H9 (cell line): Measurements from ENCODE around the gene PGLYRP3. TPM values are rescaled to one million over a fixed set of nuclear protein-coding genes. Genes with fewer than 3 reads are reported as not detected.

ENCODE experiments used
- DNase-seq: peaks from one replicate; pipeline ENCODE4 v3.0.0-alpha.2; 2017
- H2AFZ ChIP-seq: one replicate; pipeline ENCODE4 v1.6.1; 2013; ENCODE audit warnings: mild to moderate bottlenecking, low read length, control low read depth, moderate library complexity
- H2AK5ac ChIP-seq: 2 replicates; pipeline ENCODE4 v1.6.1; 2013; ENCODE audit warnings: low read length, control low read depth, mixed read lengths; ENCODE audit not compliant: insufficient read length
- H2BK120ac ChIP-seq: one replicate; pipeline ENCODE4 v1.6.1; 2013; ENCODE audit warnings: low read depth, mild to moderate bottlenecking, low read length, control low read depth, inconsistent platforms; ENCODE audit not compliant: poor library complexity, severe bottlenecking
- H2BK12ac ChIP-seq: 2 replicates; pipeline ENCODE4 v1.6.1; 2013; ENCODE audit warnings: low read length, control low read depth, mixed read lengths, low read depth; ENCODE audit not compliant: insufficient read length
- H2BK15ac ChIP-seq: 2 replicates; pipeline ENCODE4 v1.6.1; 2013; ENCODE audit warnings: low read depth, low read length, control low read depth
- H2BK20ac ChIP-seq: one replicate; pipeline ENCODE4 v1.6.1; 2013; ENCODE audit warnings: low read depth, mild to moderate bottlenecking, low read length, control low read depth, inconsistent platforms; ENCODE audit not compliant: poor library complexity, severe bottlenecking
- H2BK5ac ChIP-seq: 2 replicates; pipeline ENCODE4 v1.6.1; 2013; ENCODE audit warnings: low read length, control low read depth, mixed read lengths; ENCODE audit not compliant: insufficient read length
- H3K14ac ChIP-seq: 2 replicates; pipeline ENCODE4 v1.6.1; 2013; ENCODE audit warnings: low read length, control low read depth; ENCODE audit not compliant: insufficient read depth
- H3K18ac ChIP-seq: 2 replicates; pipeline ENCODE4 v1.6.1; 2013; ENCODE audit warnings: low read depth, mild to moderate bottlenecking, mixed read lengths, low read length, control low read depth; ENCODE audit not compliant: insufficient read length
- H3K23ac ChIP-seq: 2 replicates; pipeline ENCODE4 v1.6.1; 2013; ENCODE audit warnings: low read length, control low read depth, mixed read lengths, low read depth; ENCODE audit not compliant: insufficient read length
- H3K23me2 ChIP-seq: 2 replicates; pipeline ENCODE4 v1.6.1; 2013; ENCODE audit warnings: low read depth, mild to moderate bottlenecking, mixed read lengths, low read length, control low read depth; ENCODE audit not compliant: insufficient read length, poor library complexity, severe bottlenecking
- H3K27ac ChIP-seq: 2 replicates; pipeline ENCODE4 v1.5.1; 2013; ENCODE audit warnings: low read length, control low read depth, mixed read lengths, low read depth; ENCODE audit not compliant: insufficient read length
- H3K27me3 ChIP-seq: 2 replicates; pipeline ENCODE4 v1.6.1; 2013; ENCODE audit warnings: low read length, control low read depth, inconsistent platforms; ENCODE audit not compliant: insufficient read depth
- H3K4ac ChIP-seq: 2 replicates; pipeline ENCODE4 v1.6.1; 2013; ENCODE audit warnings: low read depth, mild to moderate bottlenecking, control low read depth, inconsistent platforms, low read length, moderate library complexity
- H3K4me1 ChIP-seq: 2 replicates; pipeline ENCODE4 v1.6.1; 2013; ENCODE audit warnings: low read length, control low read depth, inconsistent platforms; ENCODE audit not compliant: insufficient read depth
- H3K4me2 ChIP-seq: 2 replicates; pipeline ENCODE4 v1.6.1; 2013; ENCODE audit warnings: low read length, control low read depth, mixed read lengths; ENCODE audit not compliant: insufficient read length, insufficient read depth
- H3K56ac ChIP-seq: 2 replicates; pipeline ENCODE4 v1.6.1; 2013; ENCODE audit warnings: low read depth, mild to moderate bottlenecking, mixed read lengths, low read length, control low read depth; ENCODE audit not compliant: insufficient read length
- H3K79me1 ChIP-seq: 2 replicates; pipeline ENCODE4 v1.6.1; 2013; ENCODE audit warnings: low read depth, mild to moderate bottlenecking, moderate library complexity, low read length, control low read depth, inconsistent platforms; ENCODE audit not compliant: insufficient read depth, poor library complexity, severe bottlenecking
- H3K79me2 ChIP-seq: 2 replicates; pipeline ENCODE4 v1.6.1; 2013; ENCODE audit warnings: low read length, control low read depth, inconsistent platforms; ENCODE audit not compliant: insufficient read depth
- H3K9ac ChIP-seq: 2 replicates; pipeline ENCODE4 v1.6.1; 2013; ENCODE audit warnings: low read length, control low read depth, mixed read lengths; ENCODE audit not compliant: insufficient read length; ENCODE audit errors: extremely low read depth
- H3K9me3 ChIP-seq: one replicate; pipeline ENCODE4 v1.6.1; 2013; ENCODE audit warnings: low read depth, low read length, inconsistent platforms; ENCODE audit not compliant: control insufficient read depth
- H3T11ph ChIP-seq: one replicate; pipeline ENCODE4 v1.6.1; 2013; ENCODE audit warnings: mild to moderate bottlenecking, low read length, control low read depth, inconsistent platforms
- H4K20me1 ChIP-seq: one replicate; pipeline ENCODE4 v1.6.1; 2013; ENCODE audit not compliant: control insufficient read depth, insufficient read length, insufficient read depth
- H4K5ac ChIP-seq: 2 replicates; pipeline ENCODE4 v1.6.1; 2013; ENCODE audit warnings: low read depth, mild to moderate bottlenecking, mixed read lengths, low read length, control low read depth; ENCODE audit not compliant: insufficient read length
- H4K8ac ChIP-seq: replicated peaks from 2 replicates; pipeline ENCODE4 v1.6.1; 2013; ENCODE audit warnings: low read length, control low read depth, mixed read lengths, low read depth; ENCODE audit not compliant: insufficient read length
- H4K91ac ChIP-seq: 2 replicates; pipeline ENCODE4 v1.6.1; 2013; ENCODE audit warnings: low read depth, mild to moderate bottlenecking, moderate library complexity, mixed read lengths, low read length, control low read depth; ENCODE audit not compliant: insufficient read length
- H3K27ac Mint-ChIP-seq, 3 experiments: 2 replicates in 2 of 3; 3 replicates in 1 of 3; pipeline ENCODE4 v1.8.0; 2020 to 2021; ENCODE audit warnings: mixed read lengths in 3 of 3, mild to moderate bottlenecking in 1 of 3, moderate library complexity in 1 of 3
- H3K27me3 Mint-ChIP-seq: 2 replicates; pipeline ENCODE4 v1.8.0; 2021; ENCODE audit warnings: low read depth, mild to moderate bottlenecking, moderate library complexity, mixed read lengths
- H3K36me3 Mint-ChIP-seq, 3 experiments: 2 replicates in 2 of 3; 3 replicates in 1 of 3; pipeline ENCODE4 v1.8.0; 2020 to 2021; ENCODE audit warnings: low read depth in 3 of 3, mixed read lengths in 3 of 3; ENCODE audit not compliant: insufficient read depth in 1 of 3
- H3K4me1 Mint-ChIP-seq, 2 experiments: 2 replicates each; pipeline ENCODE4 v1.8.0; 2020; ENCODE audit warnings: mixed read lengths in 2 of 2
- H3K4me3 Mint-ChIP-seq, 2 experiments: 2 replicates in 1 of 2; 3 replicates in 1 of 2; pipeline ENCODE4 v1.8.0; 2020 to 2021; ENCODE audit warnings: mild to moderate bottlenecking in 2 of 2, mixed read lengths in 2 of 2, moderate library complexity in 1 of 2
- H3K9me3 Mint-ChIP-seq, 2 experiments: 2 replicates in 1 of 2; 3 replicates in 1 of 2; pipeline ENCODE4 v1.8.0; 2020; ENCODE audit warnings: mild to moderate bottlenecking in 2 of 2, mixed read lengths in 2 of 2, moderate library complexity in 1 of 2
- WGBS: extraction: QIAGEN DNeasy Blood & Tissue Kit; methylation state at CpG from one replicate; pipeline ENCODE4 v1.1.7; 2013; ENCODE audit warnings: missing lambda C conversion rate, low lambda C conversion rate, mixed read lengths; ENCODE audit not compliant: insufficient read length; ENCODE audit errors: extremely low coverage; 5-methylcytosine and 5-hydroxymethylcytosine counted together
- total RNA-seq: library from RNA; stranded (reverse); gene quantifications from 2 replicates; pipeline ENCODE4 v1.2.1, GENCODE V29; 2021
- TF ChIP-seq, protein P1 (sequence below): fragments of 200-600 bp; sonication (generic); conservative IDR thresholded peaks from 3 replicates; pipeline ENCODE4 v1.8.0; 2021; ENCODE audit warnings: antibody characterized with exemption, mild to moderate bottlenecking

Gene PGLYRP3
- total RNA-seq, 1 experiment from 2014 or later: not detected

DNA sequence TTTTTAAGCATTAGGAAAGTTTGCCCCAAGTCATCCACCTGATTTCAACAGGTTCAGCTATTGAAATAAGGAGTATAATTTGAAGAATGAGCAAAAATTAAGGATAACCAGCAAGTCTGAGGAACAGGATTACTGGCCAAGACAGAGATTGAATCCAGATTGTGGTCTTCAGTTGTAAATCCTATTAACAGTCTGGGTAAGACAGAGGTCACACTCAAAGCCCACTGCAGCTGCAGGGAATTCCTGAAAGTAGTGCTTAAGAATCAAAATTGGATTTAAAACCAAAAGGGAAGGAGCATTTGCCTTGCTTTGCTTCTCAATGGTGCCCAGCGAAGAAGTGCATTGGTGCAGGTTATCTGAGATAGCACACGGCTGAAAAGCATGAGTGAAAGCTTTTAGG, 59.7 kb downstream of the PGLYRP3 start:
- H3K36me3 Mint-ChIP-seq: no peaks in the 10 kb centered on the region

More for the DNA sequence above, 59.7 kb downstream of the PGLYRP3 start:
- Histone ChIP-seq H3K56ac (no peak overlapping the region), H3K9me3 (no peaks in the 10 kb centered on the region), H3K27me3 (no peaks in the 10 kb centered on the region), H3K23me2 (no peaks in the 10 kb centered on the region), H2BK120ac (no peak overlapping the region), H3K79me1 (no peaks in the 10 kb centered on the region), H4K91ac (no peak overlapping the region), H4K8ac (no peak overlapping the region), H2BK20ac (no peak overlapping the region), H3K4me2 (no peak overlapping the region), H3K9ac (no peak overlapping the region), H3K27ac (no peak overlapping the region), H4K5ac (no peak overlapping the region), H3T11ph (no peak overlapping the region), H3K79me2 (no peaks in the 10 kb centered on the region), H2BK15ac (no peak overlapping the region), H2BK5ac (no peak overlapping the region), H2AK5ac (no peak overlapping the region), H3K14ac (no peak overlapping the region), H3K23ac (no peak overlapping the region), H2AFZ (no peak overlapping the region), H4K20me1 (no peaks in the 10 kb centered on the region), H2BK12ac (no peak overlapping the region), H3K4ac (no peak overlapping the region), H3K18ac (no peak overlapping the region), H3K4me1 (no peaks in the 10 kb centered on the region)
- WGBS: no CpG with 5 or more reads among the region's 2 CpGs
- peaks cover 0 to 3% of the 10 kb centered on the region in 2 experiments; a peak in 1 of 5 replicates for H3K9me3 Mint-ChIP-seq
- H3K27me3 Mint-ChIP-seq: peaks cover 18% of the 10 kb centered on the region
- no peak overlapping the region for H3K27ac Mint-ChIP-seq
- TF ChIP-seq, protein P1, sequence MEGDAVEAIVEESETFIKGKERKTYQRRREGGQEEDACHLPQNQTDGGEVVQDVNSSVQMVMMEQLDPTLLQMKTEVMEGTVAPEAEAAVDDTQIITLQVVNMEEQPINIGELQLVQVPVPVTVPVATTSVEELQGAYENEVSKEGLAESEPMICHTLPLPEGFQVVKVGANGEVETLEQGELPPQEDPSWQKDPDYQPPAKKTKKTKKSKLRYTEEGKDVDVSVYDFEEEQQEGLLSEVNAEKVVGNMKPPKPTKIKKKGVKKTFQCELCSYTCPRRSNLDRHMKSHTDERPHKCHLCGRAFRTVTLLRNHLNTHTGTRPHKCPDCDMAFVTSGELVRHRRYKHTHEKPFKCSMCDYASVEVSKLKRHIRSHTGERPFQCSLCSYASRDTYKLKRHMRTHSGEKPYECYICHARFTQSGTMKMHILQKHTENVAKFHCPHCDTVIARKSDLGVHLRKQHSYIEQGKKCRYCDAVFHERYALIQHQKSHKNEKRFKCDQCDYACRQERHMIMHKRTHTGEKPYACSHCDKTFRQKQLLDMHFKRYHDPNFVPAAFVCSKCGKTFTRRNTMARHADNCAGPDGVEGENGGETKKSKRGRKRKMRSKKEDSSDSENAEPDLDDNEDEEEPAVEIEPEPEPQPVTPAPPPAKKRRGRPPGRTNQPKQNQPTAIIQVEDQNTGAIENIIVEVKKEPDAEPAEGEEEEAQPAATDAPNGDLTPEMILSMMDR: no peak
- H3K4me3 Mint-ChIP-seq: no peak overlapping the region
- H3K4me1 Mint-ChIP-seq: no peaks in the 10 kb centered on the region
- DNase-seq: no peak
